CD4-positive, alpha-beta T cell treated with Interleukin-6 for 4 hours (primary cell): ENCODE measurements around the gene RASSF4.

ENCODE experiments used
- DNase-seq: peaks from one replicate; pipeline ENCODE4 v3.0.0-alpha.2; 2020; ENCODE audit warnings: mixed read lengths

The RASSF4 gene

DNA sequence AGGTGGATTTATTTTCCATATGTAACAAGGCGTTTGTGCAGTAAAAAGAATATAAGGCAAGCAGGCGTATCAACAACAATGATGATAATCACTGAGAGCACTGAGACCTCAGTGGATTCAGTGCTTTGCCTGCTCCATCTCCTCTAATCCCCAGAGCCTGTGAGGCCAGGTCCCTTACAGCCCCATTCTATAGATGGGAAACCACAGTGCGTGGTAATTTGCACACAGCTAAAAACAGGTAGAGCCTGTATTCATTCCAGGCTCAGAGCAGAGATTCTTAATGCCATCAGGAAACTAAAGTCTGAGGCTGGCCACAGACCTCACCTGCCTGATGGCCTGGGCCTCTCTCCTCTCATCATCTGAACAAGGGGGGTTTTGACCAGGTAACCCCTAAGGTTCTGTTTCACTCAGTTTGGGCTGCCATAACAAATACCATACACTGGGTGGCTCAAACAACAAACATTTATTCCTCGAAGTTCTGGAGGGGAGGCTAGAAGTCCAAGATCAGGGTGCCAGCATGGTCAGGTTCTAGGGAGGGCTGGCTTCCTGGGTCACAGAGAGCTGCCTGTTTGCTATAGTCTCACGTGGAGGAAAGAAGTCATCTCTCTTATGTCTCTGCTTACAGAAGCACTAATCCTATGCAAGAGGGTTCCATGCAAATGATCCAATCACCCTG lies 10.3 kb upstream of the RASSF4 start:
- no peak for DNase-seq

DNA sequence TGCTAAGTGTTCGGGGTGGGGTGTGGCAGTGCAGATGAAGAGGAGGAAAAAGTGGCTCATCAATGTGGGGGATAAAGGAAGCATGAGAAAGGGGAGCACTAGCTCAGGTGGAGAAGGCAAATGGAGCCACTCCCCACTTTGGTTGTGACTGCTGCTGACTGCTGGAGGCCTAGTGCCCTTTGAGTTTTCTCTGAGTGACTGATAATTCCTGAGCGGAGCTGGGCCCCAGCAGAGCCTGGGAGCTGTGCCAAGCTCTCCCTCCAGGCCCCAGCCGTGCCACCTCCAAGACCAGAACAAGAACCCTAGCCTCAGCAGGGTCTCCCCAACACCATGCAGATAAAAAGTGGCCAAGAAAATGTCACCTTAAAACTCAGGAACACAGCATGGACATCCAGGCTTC lies 9.7 kb upstream of the RASSF4 start:
- no peak for DNase-seq

- DNase-seq, result no peak
These were observed 9.0 kb upstream of the RASSF4 start for GRCh38 chr10:44950326-44951225.

GRCh38 chr10:44951576-44952226 lies 7.9 kb upstream of the RASSF4 start:
- no peak for DNase-seq

- DNase-seq, result no peak
These were observed 6.8 kb upstream of the RASSF4 start for GRCh38 chr10:44952779-44953231.

- DNase-seq, result no peak
These were observed 5.6 kb upstream of the RASSF4 start for GRCh38 chr10:44954042-44954441.

GRCh38 chr10:44954962-44955361 lies 4.6 kb upstream of the RASSF4 start:
- DNase-seq, result no peak

DNA sequence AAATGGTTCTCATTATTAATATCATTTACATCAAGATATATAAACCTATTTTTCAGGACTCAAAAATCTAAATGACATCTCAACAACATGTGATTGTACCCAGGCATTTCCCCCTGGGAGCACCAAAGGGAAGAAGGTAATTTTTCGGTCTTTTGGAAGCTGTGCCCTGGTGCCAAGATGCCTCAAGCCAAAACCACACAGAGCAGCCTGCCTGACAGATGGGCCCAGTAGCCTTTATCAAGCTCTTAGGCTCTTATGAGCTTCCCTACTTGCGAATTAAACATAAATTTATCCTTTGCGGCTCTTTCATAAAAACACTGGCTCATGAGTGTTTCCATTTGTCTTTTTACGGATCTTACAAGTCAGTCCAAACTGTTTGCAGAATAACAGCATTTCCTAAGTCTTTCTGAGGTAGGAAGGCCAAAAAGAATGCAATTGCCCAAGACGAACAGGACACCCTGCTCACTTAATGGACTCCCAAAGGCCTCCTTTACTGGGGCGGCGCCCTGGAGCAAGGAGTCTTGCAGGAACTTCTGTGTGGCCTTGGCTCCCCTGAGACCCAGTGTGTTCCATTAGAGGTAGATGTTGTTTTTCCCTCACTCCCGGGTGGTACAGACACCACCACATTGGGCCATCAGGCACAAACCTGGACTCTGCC lies 4.1 kb upstream of the RASSF4 start:
- DNase-seq, result no peak

- no peak for DNase-seq
These were observed 3.4 kb upstream of the RASSF4 start for GRCh38 chr10:44956226-44956625.

DNA sequence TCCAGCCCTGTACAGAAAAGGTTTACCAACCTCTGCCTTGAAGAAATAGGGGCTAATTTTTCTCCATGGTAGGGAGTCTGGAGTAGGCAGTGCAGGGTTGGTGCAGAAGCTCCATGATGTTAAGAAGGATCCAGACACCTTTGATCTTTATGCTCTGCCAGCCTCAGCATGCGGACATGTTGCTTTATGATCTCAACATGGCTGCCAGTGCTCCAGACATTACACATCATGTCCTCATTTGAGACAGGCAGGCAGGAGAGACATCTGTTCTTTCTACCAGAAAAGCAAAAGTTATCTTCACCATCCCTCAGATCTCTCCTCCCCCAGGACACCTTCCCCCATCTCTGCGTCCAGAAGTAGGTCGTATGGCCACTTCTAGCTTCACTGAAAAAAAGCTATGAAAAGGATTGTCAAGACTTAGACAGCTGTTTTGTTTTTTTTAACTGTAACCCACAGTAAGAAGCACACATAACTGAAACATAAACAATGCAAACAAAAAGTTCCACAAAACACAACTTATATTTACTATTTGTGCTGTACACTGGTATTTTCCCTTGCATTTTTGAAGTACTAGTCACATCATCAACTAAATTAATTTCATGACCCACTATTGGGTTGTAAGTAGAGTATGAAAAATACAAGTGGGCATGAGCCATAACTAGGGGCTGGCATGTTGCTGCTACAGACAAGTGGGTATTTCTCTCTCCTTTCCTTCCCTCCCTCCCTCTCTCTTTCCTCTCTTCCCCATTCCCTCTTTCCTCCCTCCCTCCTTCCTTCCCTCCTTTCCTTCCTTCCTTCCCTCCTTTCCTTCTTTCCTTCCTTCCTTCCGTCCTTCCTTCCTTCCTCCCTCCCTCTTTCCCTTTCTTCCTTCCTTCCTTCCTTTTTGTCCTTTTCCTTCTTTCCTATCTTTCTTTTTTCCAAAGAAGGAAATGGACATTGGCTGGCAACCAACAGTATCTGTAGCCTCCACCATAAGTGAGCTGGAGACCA lies 2.6 kb upstream of the RASSF4 start:
- no peak for DNase-seq

DNA sequence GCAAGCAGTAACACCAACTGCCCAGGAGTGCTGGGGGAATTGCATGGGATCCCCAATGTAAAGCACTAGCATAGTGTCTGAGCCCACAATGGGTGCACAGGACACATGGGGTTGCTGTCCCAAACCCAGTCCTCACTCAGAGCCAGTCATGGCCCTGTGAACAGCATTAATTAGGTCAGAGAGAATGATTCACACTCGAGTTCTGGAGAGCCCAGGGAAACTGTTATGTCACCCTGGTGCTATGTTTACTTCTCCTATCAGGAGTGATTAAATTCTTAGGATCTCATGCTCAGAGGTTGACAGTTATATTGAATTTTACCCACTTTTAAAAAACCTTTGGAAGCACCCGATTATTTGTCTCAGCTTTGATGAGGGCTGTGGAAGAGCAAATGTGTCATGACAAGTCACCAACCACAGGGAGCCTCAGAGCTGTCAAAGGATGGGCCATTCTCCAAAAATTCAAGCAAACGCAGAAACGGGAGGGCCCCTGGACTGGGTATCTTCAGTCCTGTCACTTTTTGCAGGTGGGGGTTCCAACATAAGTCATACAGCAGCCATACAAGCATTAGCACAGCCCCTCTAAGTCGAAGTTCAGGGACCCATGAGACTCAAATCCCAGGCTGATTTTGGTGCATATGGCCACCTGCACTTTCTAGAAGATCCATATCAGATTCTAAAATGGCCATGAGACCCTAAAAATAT lies 1.3 kb upstream of the RASSF4 start:
- no peak for DNase-seq

GRCh38 chr10:44958898-44959246 lies 730 bp upstream of the RASSF4 start:
- DNase-seq, result no peak

- DNase-seq, result no peak
These were observed 472 bp downstream of the RASSF4 start for GRCh38 chr10:44960088-44960460.

GRCh38 chr10:44960482-44961229 lies 1.1 kb downstream of the RASSF4 start:
- DNase-seq, result no peak

- DNase-seq, result no peak
These were observed 1.6 kb downstream of the RASSF4 start for GRCh38 chr10:44961230-44961571.

DNA sequence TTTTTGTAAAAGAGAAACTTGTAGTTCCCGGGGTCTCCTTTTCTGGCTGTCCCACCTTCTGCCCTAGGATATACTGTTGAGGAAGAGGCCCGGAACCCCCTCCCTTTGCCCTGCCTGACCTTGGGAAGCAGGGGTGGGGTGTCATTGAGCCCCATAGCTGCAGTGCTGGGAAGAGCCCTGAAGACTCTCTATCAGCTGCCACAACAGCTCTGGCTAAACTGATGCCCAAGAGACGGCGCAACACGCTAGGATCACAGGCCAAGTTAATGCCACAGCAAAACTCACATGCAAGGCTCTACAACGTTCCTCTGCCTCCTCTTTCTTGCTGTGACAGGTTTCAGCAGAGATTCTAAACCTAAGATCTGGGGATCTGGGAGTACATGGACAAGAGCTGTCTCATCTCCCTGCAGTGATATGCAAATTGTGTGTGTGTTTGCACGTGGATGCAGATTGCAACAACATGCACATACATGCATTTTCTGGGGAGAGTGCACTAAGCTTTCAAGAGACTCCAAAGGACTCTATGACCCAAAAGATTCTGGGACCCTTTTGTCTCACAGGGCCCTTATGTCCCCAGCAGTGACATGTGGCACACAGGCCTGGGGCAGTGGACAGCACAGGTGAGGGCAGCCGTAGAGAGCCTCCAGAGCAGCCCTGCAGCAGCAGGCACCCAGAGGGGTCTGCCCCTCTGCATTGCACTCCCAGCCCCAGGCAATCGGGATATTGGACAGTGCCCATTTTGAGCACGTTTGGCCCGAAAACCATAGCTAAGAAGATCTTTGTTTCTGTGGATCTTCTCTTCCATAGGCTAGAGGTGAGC lies 2.5 kb downstream of the RASSF4 start:
- no peak for DNase-seq

GRCh38 chr10:44962870-44963738 lies 3.5 kb downstream of the RASSF4 start:
- DNase-seq, result no peak

DNA sequence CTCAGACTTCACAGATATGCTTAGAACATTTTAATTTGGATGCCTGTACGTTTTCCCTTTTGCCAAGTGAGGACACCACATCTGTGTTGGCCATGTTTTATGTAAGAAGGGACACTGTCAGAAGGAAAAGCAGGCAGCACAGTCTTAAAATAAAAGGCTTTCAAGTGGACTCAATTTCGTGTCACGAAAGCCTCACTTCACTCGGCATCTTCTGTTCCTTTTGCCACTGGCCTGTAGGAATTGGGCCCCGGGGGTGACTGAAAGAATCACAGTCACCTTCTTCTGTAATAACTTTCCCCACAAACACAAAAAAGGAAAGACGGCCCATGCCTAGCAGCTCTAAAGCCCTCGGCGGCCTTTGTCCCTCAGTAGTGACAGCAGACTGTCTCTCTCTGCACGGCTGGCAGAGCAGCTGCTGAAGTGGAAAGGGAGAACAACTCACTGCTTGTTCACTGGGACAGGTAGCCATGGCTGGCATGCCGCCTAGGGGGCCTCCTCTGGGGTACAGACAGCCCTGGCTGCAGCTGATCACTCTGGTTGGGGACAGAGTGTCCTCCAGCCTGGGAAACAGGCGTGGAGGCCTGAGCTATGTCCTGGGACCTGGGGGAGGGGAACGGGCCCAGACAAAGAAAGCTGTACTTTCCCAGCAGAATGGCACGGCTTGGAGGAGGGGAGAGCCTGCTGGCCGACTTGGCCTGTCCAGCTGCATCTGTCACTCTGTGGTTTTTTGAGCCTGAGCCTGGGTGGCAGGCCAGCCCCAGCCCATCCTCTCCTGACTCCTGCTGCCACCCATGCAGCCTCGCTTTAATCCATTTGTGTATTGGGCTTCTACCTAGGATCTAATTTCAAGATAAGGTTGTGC lies 4.4 kb downstream of the RASSF4 start:
- DNase-seq, result no peak
